Hepatic stellate cell (primary cell): ENCODE results near the gene ATP2C2.

ENCODE experiments used
- DNase-seq: peaks from one replicate; pipeline ENCODE4 v3.0.0; 2011; ENCODE audit warnings: low spot score

Gene ATP2C2

DNA sequence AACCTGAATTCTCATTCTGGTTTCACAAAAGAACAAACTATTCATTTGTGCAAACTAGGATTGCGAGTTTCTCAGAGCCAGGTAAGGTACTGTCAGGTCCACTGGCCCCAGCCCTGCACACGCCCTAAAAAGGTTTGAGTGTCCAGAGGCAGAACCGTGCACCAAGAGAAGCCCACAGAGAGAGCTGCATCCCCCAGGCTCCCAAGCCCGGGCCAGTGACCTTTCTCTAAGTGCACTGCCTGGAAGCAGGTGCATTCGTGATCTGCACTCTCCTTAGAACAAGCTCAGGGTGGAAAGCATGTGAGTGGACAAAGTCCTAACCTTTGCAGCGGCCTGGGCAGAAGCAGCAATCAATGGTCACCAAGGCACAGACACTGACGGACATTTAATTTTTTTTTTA lies 109.3 kb downstream of the ATP2C2 start:
- no peak for DNase-seq

DNA sequence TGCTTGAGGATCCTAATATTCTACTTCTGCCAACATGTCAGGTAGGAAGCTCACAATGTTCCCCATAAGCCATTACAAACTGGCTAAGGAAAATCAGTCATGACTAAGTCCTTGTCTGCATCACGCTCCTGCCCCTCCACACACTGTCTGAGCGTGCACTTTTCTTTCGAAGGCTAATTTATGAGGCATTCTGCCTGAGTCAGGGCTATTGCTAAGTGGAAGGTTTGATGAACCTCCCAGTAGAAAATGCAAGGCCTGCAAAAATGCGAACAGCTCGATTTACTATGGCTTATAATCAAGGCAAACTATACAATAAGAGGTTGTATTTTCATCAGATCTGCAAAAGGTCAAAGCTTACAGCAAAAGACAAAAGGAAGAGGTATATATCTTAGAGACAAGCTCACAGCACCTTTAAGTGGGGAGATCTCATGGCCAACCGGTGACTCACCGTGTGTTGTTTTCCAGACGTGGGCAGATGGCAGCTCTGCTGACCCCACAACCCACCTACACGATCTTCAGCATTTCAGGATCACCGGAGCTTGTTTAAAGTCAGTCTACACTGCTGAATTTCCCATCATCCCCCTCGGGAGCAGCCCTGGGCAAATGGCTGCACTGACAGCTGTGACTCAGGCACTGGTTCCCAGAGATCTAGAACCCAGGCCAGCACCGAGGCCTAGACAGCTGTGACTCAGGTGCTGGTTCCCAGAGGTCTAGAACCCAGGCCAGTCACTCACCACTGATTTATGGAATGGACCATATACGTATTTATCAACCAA lies 110.0 kb downstream of the ATP2C2 start:
- DNase-seq = peak; percentile 45

DNA sequence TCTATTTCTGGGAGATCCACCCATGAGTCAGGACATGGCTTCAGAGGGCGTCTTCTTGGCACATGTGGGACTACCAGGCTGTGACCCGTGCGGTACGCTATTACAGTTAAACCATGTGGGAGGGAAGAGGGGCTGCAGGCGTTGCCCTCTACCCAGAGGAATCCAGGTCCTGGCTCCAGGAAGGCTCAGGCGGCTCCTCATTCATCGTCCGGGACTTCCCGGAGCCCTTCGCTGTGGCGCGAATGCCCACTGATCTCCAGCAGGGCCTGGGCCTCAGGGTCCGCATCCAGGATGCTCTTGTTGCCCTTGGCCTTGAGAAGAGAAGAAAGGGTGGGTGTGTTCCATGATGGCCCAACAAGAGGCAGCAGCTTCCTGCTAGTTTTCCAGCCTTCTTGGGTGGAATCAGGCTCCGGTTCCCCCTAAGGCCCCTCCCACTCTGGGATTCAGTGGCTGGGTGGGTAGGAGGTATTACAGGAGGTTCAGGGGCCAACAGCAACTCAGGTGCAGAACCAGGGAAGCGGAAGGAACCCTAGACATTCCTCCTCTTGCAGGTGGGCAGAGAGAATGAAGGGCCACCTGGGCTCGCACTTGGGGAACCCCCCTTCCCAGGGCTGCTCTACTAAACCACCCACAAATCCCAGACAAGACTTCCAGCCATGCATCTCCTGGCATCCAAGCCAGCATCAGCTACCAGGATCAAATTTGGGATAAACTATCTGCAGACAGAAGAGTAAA lies 111.5 kb downstream of the ATP2C2 start:
- no peak for DNase-seq

DNA sequence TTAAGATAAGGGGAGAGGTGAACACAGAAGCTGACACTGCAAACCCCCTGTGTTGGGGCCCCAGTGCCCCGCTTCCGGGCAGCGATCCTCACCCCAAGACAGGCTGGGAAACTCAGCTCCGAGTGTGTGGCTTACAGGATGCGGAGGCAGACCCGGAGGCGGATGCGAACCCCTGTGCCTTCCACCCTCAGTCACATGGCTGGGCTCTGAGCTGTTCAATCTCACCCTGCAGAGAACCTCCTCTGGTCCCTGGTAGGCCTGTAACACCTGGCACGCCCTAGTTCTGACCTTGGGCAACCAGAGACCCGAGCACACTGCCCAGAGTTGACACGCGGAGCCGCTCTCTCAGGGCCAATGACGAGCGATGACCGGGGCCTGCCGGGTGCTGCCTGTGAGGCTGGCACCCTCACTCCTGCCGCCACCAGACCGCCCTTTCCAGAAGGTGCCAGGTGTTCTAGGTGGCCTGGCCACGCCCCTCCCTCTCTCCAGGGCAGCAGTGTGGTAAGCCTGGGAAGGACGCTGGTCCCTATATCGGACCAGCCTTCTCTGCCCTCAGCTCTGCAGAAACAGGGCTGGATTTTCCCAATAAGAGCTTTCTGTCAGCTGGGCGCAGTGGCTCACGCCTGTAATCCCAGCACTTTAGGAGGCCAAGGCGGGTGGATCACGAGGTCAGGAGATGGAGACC lies 112.9 kb downstream of the ATP2C2 start:
- no peak for DNase-seq

DNA sequence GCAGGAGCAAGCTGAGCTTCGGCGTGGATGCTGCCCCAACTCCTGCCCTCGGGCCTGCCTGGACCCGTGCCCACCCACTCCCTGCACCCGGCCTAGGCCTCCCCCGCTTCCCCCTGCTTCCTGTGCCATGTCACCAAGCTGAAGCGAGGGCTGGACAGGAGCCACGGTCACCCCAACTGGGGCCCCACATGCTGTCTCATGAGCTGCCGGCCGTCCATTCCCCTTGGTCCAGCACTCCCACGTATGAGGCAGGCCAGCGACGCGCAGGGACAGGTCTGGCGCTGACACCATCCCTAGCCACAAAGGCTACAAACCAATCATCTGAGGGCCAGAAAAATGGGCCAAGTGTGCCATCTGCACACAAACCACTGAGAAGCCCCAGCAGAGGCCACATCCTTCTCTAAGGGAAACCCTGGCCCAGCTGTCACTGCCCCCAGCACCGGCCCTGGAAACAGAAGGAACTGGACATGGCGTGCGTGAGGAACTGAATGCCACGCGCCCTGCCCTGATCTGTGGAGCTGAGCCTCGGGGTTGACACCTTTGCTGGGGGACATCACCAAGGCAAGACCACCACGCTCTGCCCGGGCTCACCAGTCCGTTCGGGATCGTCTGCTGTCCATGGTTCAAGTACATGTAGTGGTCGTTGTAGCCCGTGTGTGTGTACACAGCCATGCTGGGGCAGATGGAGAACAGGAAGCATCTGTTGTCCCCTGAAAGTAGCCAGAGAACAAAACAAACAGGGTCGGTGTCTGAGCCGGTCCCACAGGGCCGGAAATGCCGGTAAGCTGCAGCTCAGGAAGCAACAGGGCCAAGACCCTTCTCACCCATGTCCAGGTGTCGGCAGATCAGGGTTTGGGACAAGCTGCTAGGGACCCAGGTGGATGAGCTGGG lies 113.9 kb downstream of the ATP2C2 start:
- no peak for DNase-seq

DNA sequence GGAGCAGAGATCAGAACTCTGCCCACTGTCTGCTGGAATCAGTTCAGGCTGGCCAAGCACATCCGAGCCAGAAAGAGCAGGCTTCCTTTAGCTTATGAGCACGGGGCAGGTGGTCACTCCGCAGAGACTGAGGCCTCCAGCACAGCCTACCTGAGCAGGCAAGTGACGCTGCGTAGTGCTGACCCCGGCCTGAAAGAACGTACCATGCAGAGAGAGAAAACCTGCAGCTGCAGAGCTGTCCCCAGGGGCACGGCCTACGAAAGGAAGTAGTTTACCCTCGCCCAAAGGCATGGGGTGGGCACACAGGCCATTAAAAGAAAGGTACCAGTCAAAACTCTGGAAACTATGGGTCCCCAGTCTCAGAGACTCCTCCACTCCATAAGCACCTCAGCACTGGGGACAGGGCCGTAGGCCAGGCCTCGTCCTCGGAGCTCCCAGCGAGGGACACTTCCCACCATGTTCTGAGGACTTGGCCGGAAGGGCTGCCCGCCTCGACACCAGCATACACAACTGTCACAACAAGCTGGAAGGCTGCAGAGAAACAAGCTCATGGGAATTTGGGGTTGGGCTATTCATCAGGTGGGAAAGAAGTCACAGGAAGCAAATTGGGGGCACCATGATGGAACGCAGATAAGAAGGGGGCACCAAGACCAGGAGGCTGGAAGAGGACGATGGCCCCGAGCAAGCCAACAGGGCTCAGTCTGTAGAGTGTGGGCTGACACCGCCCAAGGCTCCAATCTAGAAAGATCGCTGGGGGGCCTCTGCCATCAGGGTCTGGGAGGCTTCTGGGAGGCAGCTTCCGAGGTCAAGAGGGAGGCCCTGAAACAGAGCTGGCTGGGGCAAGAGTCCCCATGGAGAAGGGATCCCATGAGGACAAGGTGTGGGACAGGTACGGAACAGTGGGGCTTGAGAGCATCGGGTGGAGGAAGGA lies 114.9 kb downstream of the ATP2C2 start:
- no peak for DNase-seq

DNA sequence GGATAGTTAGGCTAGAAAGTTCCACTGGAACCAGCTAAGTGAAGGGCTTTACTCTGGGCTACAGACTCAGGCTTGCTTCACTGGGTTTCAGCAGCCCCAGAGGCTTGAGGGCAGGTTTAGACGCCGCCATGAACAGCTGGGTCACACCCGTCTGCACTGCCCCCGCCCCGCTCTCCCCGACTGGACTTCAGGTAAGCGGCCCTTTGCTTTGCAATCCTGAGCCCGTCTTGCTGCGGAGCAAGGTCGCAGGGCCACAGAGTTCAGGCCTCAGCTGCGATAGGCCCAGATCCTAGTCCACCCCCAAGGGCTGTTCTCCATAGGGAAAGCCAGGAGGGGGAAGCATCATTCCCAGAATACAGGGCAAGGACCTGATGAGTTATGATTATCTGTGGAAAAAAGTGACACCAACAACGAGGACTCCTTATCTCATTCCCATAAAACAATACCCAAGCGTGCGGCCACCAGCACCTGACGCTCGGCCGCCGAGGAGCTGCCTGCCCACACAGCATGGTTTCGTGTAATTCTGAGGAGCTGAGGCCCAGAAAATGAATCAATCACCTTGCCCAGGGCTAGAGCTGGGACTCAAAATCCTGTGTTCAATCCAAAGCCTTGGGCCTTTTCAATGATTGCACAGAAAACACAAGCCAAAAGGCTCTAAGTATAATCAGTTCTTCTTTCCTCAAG lies 115.7 kb downstream of the ATP2C2 start:
- DNase-seq = no peak

DNA sequence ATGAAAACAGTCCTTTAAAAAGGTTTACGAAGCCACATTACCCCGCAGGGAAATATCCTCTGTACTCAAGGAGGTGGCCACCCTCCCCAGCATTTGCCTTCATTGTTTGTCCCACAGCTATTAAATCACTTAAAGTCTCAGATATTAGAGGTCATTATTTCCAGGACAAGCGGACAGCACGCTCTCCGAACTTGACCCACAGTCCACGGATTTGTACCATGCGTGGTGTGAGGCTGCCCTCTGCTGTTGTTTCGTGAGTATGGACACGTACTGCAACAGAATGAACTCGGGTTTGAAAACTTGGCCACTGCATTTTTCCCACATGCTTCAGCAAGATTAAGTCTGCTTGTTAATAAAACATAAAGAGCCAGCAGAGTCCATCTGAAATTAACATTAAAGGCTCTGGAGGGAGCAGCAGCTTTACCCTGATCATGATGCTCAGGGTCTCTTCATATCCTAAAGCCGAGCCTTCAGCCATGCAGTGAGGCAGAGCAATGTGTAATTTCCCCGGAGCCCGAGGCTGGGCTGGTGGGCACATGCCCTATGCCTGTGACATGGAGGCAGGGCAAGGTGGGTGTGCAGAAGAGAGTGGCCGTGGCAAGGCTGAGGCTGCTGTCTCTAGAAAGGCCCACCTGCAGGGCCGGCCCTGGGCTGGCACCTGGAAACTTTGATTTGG lies 116.4 kb downstream of the ATP2C2 start:
- peak; percentile 60 for DNase-seq

DNA sequence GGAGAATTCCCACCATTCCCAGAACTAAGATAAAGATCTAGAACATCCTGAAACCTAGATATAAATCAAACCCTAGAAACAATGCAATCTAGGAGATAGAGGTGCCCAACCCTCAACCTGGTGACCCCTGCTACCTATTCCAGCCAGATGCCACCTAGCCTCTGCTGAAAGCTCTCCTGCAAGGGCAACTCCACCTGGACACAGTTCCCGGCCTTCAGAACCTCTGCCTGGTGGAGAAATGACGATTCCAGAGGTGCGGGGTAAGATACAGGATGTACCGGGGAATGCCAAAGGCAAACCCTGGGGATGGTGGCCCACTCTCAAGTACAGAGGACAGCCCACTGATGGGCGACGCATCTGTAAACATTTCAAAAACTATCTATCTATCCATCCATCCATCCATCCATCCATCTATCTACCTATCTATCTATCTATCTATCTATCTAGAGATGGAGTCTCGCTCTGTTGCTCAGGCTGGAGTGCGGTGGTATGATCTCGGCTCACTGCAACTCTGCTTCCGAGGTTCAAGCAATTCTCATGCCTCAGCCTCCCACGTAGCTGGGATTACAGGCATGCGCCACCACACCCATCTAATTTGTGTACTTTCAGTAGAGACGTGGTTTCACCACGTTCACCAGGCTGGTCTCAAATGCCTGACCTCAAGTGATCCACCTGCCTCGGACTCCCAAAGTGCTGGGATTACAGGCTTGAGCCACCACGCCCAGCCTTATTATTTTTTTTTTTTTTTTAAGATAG lies 117.1 kb downstream of the ATP2C2 start:
- DNase-seq = no peak

DNA sequence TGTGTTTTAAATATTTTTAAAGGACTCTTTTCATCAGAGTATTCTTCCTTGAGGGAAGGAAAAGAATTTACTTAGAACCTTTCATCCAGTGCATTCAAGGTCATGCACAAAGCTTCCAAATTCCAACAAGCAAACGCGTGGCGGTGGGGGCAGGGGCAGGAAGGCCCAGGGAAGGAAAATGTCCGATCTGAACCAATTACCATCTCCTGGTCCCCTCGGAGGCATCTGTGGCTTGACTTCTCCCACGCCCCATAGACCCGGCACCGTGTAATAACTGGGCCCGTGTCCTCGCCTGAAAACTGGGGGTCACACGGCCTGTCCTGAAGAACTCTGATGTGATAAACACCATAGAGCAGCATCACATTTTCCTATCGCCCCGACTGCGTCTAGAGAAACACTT lies 117.8 kb downstream of the ATP2C2 start:
- DNase-seq = no peak

DNA sequence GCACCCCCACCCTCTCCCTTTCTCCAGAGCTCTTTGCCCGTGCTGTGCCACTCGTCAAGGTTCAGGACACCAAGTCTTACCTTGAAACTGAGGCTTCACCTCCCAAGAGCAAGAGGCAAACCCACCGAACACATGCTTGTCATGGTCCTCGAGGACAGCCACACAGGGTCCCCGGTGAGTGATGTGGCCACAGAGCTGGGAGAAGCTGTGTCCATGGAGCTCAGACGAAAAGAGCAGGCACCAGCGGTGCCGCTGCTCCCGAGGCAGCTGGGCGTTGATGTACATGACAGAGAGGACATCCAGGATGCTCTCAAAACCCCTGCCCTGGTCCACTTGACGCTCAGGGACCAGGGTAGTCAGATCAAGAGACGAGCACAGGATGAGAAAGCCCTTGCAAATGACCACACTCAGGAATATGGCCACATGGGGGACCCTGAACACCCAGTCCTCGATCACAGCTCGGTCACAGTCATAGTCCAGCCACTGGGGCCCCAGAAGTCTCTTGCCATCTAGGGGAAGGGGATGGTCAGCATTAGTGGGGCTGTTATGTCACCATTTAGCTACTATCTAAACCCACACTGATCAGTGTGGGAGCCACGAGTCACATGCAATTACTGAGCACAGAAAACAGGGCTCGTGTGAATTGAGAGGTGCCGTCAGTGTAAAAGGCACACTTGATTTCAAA lies 118.4 kb downstream of the ATP2C2 start:
- DNase-seq = no peak

DNA sequence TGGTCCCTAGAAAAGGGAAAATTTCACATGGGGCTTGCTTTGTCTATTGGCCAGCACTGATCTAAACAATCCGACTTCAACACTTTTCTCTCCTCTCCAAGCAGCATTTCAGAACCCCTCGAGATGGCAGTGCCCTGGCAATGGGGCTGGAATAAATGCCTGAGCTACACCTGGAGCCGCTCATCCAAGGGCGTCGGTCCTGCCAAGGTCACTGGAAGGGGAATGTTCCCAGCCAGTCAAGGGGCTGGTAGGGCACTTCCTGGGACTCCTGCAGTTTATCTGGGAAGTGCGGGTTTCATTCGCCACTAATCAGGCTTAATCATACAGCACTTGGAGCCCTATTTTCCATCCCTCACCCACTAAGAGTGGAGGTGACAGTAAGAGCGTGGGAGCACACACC lies 119.0 kb downstream of the ATP2C2 start:
- DNase-seq = no peak

DNA sequence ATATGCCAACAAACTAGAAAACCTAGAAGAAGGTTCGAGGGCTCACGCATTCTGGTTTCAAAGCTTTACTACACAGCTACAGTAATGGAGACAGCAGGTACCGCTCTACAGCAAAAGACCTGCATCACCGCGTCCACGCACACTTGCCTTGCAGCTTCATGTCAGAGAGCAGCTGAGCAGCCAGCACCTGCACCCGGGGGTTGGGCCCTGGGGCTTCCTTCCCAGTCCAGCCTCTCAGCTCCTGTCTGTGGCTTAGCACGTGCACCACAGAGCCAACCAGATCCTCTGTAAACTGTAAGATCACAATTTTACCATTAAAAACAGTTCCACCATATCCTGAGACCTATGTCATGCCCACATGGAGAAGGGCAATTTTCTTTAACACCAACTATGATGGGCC lies 120.8 kb downstream of the ATP2C2 start:
- DNase-seq = no peak

DNA sequence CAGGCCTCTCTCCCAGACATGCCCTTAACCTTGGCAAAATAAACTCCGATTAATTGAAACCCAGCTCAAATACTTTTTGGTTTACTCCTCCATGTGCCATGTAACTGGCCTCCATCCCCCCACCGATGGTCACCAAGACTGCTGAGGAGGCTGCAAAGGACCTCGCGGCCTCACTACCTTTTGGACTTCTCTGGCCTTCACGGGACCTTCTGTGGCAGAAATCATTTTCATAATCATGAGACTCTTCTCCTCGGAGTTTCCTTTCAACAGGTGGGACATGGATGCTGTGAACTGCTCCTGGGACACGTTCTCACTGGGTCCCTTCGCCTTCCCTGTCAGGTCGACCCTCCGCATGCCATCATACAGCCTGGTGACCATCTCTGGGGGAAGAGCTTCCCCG lies 127.2 kb downstream of the ATP2C2 start:
- no peak for DNase-seq

DNA sequence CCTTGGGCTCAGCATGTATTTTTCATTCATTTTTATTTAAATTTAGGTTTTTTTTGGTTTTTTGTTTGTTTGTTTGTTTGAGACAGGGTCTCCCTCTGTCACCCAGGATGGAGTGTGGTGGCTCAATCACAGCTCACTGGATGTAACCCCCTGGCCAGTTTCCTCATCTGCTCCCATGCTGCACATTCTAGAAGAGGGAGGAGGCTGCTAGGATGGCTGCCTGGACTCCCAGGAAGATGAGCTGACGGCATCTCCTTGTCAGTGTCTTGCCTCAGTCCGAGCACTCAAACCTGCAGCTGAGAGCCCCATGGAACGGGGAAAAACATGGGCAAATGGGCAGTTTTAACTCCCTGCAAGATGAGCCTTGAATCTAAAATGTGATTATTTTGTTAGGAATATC lies 128.7 kb downstream of the ATP2C2 start:
- no peak for DNase-seq

DNA sequence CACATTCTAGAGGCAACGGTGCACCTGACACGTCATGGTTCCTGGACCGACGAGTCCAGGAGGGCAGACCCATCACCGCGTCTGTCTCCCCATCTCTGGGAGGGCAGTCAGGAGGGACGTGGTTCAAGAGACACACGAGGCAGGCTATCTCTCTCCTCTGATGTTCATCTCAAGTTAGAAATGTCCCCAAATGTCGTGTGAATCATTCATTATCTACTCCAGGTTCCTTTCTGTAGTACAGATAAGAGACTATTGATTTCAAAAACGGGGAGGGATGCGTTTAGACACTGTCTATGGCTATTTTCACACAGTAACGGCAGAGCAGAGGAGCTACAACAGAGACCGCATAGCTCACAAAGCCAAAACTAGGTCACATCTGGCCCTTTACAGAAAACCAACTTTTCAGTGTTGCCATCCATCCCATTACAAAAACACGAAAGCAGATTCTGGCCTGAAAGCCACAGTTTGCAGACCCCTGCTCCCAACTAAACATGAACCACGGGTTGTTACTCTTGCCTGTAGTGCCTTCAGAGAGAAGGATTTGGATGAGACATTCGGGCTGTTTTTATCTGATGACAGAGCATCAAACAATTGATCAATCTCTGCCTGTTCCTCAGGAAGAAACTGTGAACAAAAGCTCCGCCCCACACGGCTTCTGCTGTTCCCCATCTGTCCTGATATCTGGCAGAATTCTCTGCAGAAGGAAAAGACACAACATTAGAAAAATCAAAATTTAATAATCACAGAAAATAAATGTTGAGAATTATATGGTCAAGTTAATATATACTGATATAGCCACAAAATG lies 129.3 kb downstream of the ATP2C2 start:
- no peak for DNase-seq

DNA sequence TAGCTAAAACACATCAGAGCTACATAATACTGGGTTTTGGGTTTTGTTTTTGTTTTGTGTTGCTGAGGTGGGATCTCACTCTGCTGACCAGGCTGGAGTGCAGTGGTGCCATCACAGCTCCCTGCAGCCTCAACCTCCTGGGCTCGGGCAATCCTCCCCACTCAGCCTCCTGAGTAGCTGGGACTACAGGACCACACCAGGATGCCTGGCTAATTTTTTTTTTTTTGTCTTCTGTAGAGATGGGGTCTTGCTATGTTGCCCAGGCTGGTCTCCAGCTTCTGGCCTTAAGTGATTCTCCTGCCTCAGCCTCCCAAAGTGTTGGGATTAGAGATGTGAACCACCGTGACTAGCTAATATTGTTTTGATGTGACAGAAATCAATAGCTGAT lies 129.9 kb downstream of the ATP2C2 start:
- no peak for DNase-seq
